Epithelial cell of alveolus of lung (primary cell): ENCODE results near the gene FECH. TPM values are rescaled to one million over a fixed set of nuclear protein-coding genes. Genes with fewer than 3 reads are reported as not detected.

Source experiments
- total RNA-seq: library from RNA; depleted of rRNA; stranded (reverse); fragments of >200 nt; gene quantifications from 2 replicates; pipeline ENCODE4 v1.2.1, GENCODE V29; 2015

FECH gene
- 22.8 and 31.2 TPM in 2 replicates for total RNA-seq

GRCh38 chr18:57586251-57587049 is at the start of gene FECH:
TSS of gene FECH (minus strand) at chr18:57586702. CDS start at chr18:57586620, 82 bp downstream.

Other genes starting within 250 kb of the FECH start
- not detected in 2 replicates for gene ST8SIA3, start 234.1 kb downstream of the FECH start, total RNA-seq
- gene ONECUT2, start 151.3 kb downstream of the FECH start, total RNA-seq, result under 0.01 TPM in 1 of 2 replicates, not detected in the other
- gene NARS1, start 35.1 kb upstream of the FECH start, total RNA-seq, result 101 and 119 TPM in 2 replicates
- gene ATP8B1, start 216.6 kb upstream of the FECH start, total RNA-seq, result 5.5 and 10.9 TPM in 2 replicates